HFFc6 (cell line): ENCODE measurements around the gene TNFRSF6B. TPM values are rescaled to one million over a fixed set of nuclear protein-coding genes. Genes with fewer than 3 reads are reported as not detected.

Experiments used
- DNase-seq: peaks from one replicate; pipeline ENCODE4 v3.0.0-alpha.2; 2018
- H3K27ac Mint-ChIP-seq: 2 replicates; pipeline ENCODE4 v1.8.0; 2020; ENCODE audit warnings: mild to moderate bottlenecking, mixed read lengths
- H3K27me3 Mint-ChIP-seq: 2 replicates; pipeline ENCODE4 v1.8.0; 2021; ENCODE audit warnings: mild to moderate bottlenecking, moderate library complexity, mixed read lengths; ENCODE audit not compliant: insufficient read depth
- H3K36me3 Mint-ChIP-seq: 2 replicates; pipeline ENCODE4 v1.8.0; 2021; ENCODE audit warnings: low read depth, mixed read lengths
- H3K4me1 Mint-ChIP-seq: 2 replicates; pipeline ENCODE4 v1.8.0; 2020; ENCODE audit warnings: low read depth, mixed read lengths
- H3K4me3 Mint-ChIP-seq: 2 replicates; pipeline ENCODE4 v1.8.0; 2020; ENCODE audit warnings: mild to moderate bottlenecking, moderate library complexity, mixed read lengths
- H3K9me3 Mint-ChIP-seq: 2 replicates; pipeline ENCODE4 v1.8.0; 2020; ENCODE audit warnings: mild to moderate bottlenecking, mixed read lengths
- total RNA-seq, 6 experiments: library from RNA; stranded (reverse); fragmentation: NEBNext Ultra II Directional; extraction: Animal tissue kit (Norgen Biotek cat#: 25700); gene quantifications; 2 replicates in 1 of 6; 3 replicates in 5 of 6; pipeline ENCODE4 v1.2.3, GENCODE V29; 2021
- TF ChIP-seq, protein P1 (sequence below): fragments of 200-600 bp; sonication (generic); IDR thresholded peaks from 2 replicates; pipeline ENCODE4 v1.5.0; 2021; ENCODE audit warnings: antibody characterized with exemption, mild to moderate bottlenecking

TNFRSF6B gene
- total RNA-seq, 6 experiments from 2014 or later, result 0.33 to 1.8 (median 1.1) TPM

DNA sequence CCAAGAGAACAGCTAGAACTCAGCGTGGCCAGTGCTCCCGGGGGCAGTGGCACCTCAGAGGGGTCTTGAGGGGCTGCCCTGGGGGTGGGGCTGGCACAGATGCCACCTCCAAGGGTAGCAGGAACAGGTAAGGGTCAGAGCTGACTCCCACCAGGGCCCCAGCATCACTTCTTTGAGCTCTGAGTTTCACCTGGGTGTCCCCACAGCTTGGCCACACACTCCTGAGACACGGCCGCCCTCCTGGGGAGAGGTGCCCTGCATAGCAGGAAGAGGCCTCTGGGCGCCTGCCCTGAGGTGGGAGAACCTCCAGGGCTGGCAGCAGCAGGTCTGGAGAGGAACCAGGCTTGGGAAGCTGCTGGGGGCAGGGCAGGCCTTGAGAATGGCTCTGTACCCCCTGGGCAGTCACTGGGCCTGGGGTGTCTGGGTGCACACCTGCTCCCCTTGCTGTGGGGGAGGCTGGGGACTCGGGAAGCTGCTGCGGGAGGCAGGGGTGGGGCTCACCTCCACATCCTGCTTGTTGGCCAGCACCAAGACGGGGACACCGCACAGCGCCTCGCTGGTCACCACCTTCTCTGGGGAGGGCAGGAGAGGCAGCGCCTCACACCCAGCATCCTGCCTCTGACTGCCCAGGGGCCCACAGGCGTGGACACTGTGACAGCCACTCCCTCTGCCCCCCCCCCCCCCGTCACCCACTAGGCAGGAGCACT is 5.0 kb downstream of the TNFRSF6B start:
- Mint-ChIP-seq H3K27ac (no peak overlapping the region; the same call in 1 of the 2 replicates), H3K4me1 (peaks cover 21% of the 10 kb centered on the region), H3K9me3 (no peaks in the 10 kb centered on the region), H3K27me3 (peaks cover 18% of the 10 kb centered on the region), H3K4me3 (no peak overlapping the region), H3K36me3 (peaks cover 7% of the 10 kb centered on the region)
- DNase-seq, result no peak
- TF ChIP-seq, protein P1, sequence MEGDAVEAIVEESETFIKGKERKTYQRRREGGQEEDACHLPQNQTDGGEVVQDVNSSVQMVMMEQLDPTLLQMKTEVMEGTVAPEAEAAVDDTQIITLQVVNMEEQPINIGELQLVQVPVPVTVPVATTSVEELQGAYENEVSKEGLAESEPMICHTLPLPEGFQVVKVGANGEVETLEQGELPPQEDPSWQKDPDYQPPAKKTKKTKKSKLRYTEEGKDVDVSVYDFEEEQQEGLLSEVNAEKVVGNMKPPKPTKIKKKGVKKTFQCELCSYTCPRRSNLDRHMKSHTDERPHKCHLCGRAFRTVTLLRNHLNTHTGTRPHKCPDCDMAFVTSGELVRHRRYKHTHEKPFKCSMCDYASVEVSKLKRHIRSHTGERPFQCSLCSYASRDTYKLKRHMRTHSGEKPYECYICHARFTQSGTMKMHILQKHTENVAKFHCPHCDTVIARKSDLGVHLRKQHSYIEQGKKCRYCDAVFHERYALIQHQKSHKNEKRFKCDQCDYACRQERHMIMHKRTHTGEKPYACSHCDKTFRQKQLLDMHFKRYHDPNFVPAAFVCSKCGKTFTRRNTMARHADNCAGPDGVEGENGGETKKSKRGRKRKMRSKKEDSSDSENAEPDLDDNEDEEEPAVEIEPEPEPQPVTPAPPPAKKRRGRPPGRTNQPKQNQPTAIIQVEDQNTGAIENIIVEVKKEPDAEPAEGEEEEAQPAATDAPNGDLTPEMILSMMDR, result no peak

DNA sequence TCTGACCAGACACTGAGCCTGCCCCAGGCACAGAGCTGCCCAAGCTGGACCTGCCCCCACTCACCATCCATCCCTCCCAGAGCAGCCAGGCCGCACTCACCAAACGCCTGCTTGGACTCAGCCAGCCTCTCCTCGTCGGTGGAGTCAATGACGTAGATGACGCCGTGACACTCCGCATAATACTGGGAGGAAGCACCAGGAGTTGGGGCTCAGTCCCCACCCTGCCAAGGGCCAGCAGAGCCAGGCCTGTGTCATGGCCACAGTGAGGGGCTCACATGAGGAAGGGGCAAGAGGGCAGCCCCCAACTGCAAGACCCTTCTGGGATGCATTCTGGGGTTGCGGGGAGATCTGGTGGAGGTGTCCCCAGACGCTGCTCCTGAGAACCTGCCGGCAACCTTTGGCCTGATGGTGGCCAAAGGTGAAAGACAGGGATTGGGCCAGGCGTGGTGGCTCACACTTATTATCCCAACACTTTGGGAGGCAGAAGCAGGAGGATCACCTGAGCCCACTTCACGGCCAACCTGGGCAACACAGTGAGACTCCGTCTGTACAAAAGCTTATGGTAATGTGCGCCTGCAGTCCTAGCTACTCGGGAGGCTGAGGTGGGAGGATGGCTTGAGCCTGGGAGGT is 5.7 kb downstream of the TNFRSF6B start:
- peaks cover 27% of the 10 kb centered on the region for H3K4me1 Mint-ChIP-seq

DNA sequence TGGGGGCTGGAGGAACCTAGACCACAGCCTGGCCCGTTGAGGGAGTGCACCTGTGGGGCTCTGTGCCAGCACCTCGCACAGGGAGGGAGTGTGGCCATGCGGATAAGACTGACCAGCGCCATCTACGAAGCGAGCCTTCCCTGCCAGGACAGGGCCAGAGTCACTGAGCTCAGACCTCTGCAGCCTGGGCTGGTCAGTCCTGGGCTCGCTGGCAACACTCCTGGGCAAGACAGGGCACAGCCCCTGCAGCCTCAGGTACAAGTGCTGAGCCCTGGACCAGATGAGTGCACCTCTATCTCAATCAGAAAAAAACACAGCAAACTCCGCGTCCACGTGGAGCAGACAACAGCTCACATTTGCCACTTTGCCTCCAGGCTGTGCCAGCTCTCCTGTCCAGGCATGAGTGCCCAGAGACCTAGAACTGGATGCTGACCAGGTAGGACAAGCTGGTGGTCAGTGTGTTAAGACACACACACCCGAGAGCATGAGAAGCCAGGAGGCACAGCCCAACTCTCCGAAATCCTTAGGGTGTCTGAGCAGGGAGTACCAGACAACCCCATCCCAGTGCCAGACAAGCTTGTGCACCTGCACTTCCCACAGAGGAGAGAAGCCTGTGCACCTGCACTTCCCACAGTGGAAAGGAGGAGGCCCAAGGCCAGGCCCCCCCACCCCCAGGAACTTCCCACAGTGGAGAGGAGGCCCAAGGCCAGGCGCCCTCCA is 6.5 kb downstream of the TNFRSF6B start:
- no peaks in the 10 kb centered on the region for H3K9me3 Mint-ChIP-seq
- H3K27me3 Mint-ChIP-seq, result peaks cover 15% of the 10 kb centered on the region
- H3K4me1 Mint-ChIP-seq, result peaks cover 27% of the 10 kb centered on the region
- peaks cover 12% of the 10 kb centered on the region for H3K36me3 Mint-ChIP-seq
- TF ChIP-seq, protein P1, result no peak
- H3K27ac Mint-ChIP-seq, result no peak overlapping the region
- no peak overlapping the region for H3K4me3 Mint-ChIP-seq
- no peak for DNase-seq

More for the DNA sequence above, 5.7 kb downstream of the TNFRSF6B start:
- H3K27ac Mint-ChIP-seq, result no peak overlapping the region
- H3K27me3 Mint-ChIP-seq, result peaks cover 18% of the 10 kb centered on the region
- no peak for DNase-seq
- H3K9me3 Mint-ChIP-seq, result no peaks in the 10 kb centered on the region
- TF ChIP-seq, protein P1, result no peak
- no peak overlapping the region for H3K4me3 Mint-ChIP-seq
- H3K36me3 Mint-ChIP-seq, result peaks cover 12% of the 10 kb centered on the region

DNA sequence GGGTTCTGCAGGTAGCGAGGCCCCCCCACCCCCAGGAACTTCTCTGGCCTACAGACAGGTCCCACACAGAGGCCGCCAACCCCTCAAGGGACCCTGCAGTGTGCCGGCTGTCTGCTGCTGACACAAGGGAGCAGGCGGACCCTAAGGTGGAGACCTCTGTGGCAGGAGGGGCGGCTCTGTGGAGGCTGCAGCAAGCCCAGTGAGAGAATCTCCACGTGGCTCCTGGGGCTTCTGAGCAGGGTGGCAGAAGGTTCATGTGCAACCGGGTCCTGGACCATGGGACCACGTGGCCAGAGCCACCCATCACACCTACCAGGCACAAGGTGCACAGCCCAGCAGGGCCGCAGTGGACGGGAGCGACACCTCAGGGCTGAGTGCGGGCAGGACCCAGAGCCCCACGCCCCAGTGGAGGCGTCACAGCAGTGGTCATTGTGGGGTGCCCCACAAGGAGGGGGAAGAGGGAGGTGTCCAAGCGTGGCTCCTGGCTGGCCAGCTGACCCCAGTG is 7.1 kb downstream of the TNFRSF6B start:
- H3K36me3 Mint-ChIP-seq, result peaks cover 14% of the 10 kb centered on the region
- H3K4me3 Mint-ChIP-seq, result no peak overlapping the region
- H3K27ac Mint-ChIP-seq, result no peak overlapping the region
- no peaks in the 10 kb centered on the region for H3K9me3 Mint-ChIP-seq
- peaks cover 15% of the 10 kb centered on the region for H3K27me3 Mint-ChIP-seq
- DNase-seq, result no peak
- TF ChIP-seq, protein P1, result no peak
- H3K4me1 Mint-ChIP-seq, result peaks cover 28% of the 10 kb centered on the region

DNA sequence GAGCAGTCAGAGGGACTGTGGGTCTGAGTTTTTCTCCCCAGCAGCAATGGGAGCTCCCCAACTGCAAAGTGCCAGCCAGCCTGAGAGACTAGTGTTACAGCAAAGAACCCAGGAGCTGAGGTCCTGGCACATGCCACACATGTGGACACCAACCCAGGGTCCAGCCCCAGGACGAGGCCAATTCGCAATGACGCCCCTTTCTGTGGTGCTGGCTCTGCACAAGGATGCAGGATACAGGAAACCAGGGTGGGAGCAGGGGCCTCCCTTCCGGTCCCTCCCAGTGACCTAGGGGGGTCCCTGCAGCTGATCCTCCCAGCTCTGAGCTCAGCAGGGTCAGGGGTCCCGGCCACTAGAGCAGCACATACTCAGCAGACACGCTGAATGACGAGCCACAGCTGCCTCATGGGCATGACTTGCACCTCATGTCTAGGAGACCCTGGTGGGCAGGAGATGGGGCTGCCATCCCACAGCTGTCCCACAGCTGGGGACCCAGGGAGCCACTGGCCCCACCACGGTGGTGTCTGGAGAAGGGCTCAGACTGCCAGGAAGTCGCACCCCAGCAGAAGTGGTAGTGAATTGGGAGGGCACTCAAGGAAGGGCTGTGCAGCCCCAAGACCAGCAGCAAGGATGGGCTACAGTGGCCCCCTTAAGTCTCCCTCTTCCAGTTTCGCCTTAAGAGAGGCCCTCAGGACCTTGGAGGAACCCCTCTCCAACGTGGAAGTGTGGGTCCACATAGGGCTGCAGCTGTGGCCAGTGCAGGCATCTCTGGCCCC is 7.7 kb downstream of the TNFRSF6B start:
- TF ChIP-seq, protein P1, result no peak
- no peak overlapping the region for H3K4me3 Mint-ChIP-seq
- no peak overlapping the region for H3K27ac Mint-ChIP-seq
- no peaks in the 10 kb centered on the region for H3K9me3 Mint-ChIP-seq
- peaks cover 20% of the 10 kb centered on the region for H3K36me3 Mint-ChIP-seq
- peaks cover 10% of the 10 kb centered on the region for H3K27me3 Mint-ChIP-seq
- H3K4me1 Mint-ChIP-seq, result peaks cover 28% of the 10 kb centered on the region
- DNase-seq, result no peak
